GM10266 (cell line): ENCODE results near the gene PCNX3.

Experiments
- DNase-seq: peaks from one replicate; pipeline ENCODE4 v3.0.0; 2012; ENCODE audit errors: extremely low spot score
- CTCF ChIP-seq: IDR thresholded peaks from 2 replicates; pipeline ENCODE4 v1.5.1; 2012; ENCODE audit warnings: mild to moderate bottlenecking, low read depth; ENCODE audit not compliant: control insufficient read depth, insufficient read depth; ENCODE audit errors: missing control alignments

Gene PCNX3

GRCh38 chr11:65599955-65600246, 15.7 kb upstream of the PCNX3 start:
- no peak for DNase-seq
- no peak for TF ChIP-seq CTCF

GRCh38 chr11:65604258-65604657, 11.3 kb upstream of the PCNX3 start:
- no peak for DNase-seq
- TF ChIP-seq CTCF = no peak

- no peak for DNase-seq
- TF ChIP-seq CTCF = no peak
These were observed 8.5 kb upstream of the PCNX3 start for GRCh38 chr11:65606876-65607613.

- no peak for DNase-seq
- no peak for TF ChIP-seq CTCF
These were observed 7.8 kb upstream of the PCNX3 start for GRCh38 chr11:65607614-65608426.

- no peak for DNase-seq
- TF ChIP-seq CTCF = no peak
These were observed 6.3 kb upstream of the PCNX3 start for GRCh38 chr11:65609229-65609628.

GRCh38 chr11:65609665-65610064, 5.9 kb upstream of the PCNX3 start:
- TF ChIP-seq CTCF = no peak
- DNase-seq = no peak

GRCh38 chr11:65610404-65610803, 5.2 kb upstream of the PCNX3 start:
- no peak for TF ChIP-seq CTCF

More at GRCh38 chr11:65610404-65610803, 5.2 kb upstream of the PCNX3 start:
- DNase-seq = no peak
